ENCODE measurements around the gene RGS8. TPM values are rescaled to one million over a fixed set of nuclear protein-coding genes. Genes with fewer than 3 reads are reported as not detected.

RGS8 gene
- total RNA-seq, 1 experiment from 2014 or later = 0.37 TPM

GRCh38 chr1:182688436-182689205 lies 4.2 kb upstream of the RGS8 start:
- Histone ChIP-seq H3K27ac (no peak overlapping the region), H3K9me3 (replicated peaks) (0 out of 2 replicates have a peak, but pooled peaks cover 4% of the 10 kb centered on the region), H3K4me3 (no peak overlapping the region), H3K36me3 (no peaks in the 10 kb centered on the region), H3K4me1 (replicated peaks) (no peaks in the 10 kb centered on the region), H3K27me3 (replicated peaks) (no peaks in the 10 kb centered on the region)
- DNase-seq (ENCODE audit: low read depth in 1 of 2, low spot score in 2 of 2) = no peak

GRCh38 chr1:182687361-182687760 lies 3.0 kb upstream of the RGS8 start:
- Histone ChIP-seq H3K4me1 (replicated peaks) (no peaks in the 10 kb centered on the region), H3K27me3 (replicated peaks) (no peaks in the 10 kb centered on the region), H3K9me3 (replicated peaks) (0 out of 2 replicates have a peak, but pooled peaks cover 4% of the 10 kb centered on the region), H3K27ac (no peak overlapping the region), H3K4me3 (no peak overlapping the region), H3K36me3 (no peaks in the 10 kb centered on the region)
- DNase-seq (ENCODE audit: low read depth in 1 of 2, low spot score in 2 of 2) = no peak

GRCh38 chr1:182686446-182686845 lies 2.1 kb upstream of the RGS8 start:
- Histone ChIP-seq H3K9me3 (replicated peaks) (0 out of 2 replicates have a peak, but pooled peaks cover 4% of the 10 kb centered on the region), H3K27ac (no peak overlapping the region), H3K4me1 (replicated peaks) (no peaks in the 10 kb centered on the region), H3K4me3 (no peak overlapping the region), H3K27me3 (replicated peaks) (no peaks in the 10 kb centered on the region), H3K36me3 (no peaks in the 10 kb centered on the region)
- DNase-seq (ENCODE audit: low read depth in 1 of 2, low spot score in 2 of 2) = no peak

- Histone ChIP-seq H3K4me3 (no peak overlapping the region), H3K4me1 (replicated peaks) (peaks cover 11% of the 10 kb centered on the region)
Observed at GRCh38 chr1:182685215-182685614, 828 bp upstream of the RGS8 start.

GRCh38 chr1:182682898-182683501 lies 1.4 kb downstream of the RGS8 start:
- Histone ChIP-seq H3K9me3 (replicated peaks) (no peaks in the 10 kb centered on the region), H3K27me3 (replicated peaks) (no peaks in the 10 kb centered on the region), H3K27ac (no peak overlapping the region), H3K36me3 (no peaks in the 10 kb centered on the region), H3K4me1 (replicated peaks) (peaks cover 12% of the 10 kb centered on the region), H3K4me3 (no peak overlapping the region)
- DNase-seq (ENCODE audit: low read depth in 1 of 2, low spot score in 2 of 2) = no peak

More at GRCh38 chr1:182685215-182685614, 828 bp upstream of the RGS8 start:
- Histone ChIP-seq H3K27ac (no peak overlapping the region), H3K9me3 (replicated peaks) (no peaks in the 10 kb centered on the region), H3K27me3 (replicated peaks) (no peaks in the 10 kb centered on the region), H3K36me3 (no peaks in the 10 kb centered on the region)
- no peak for DNase-seq (ENCODE audit: low read depth in 1 of 2, low spot score in 2 of 2)

GRCh38 chr1:182682406-182682805 lies 2.0 kb downstream of the RGS8 start:
- no peak for DNase-seq (ENCODE audit: low read depth in 1 of 2, low spot score in 2 of 2)
- Histone ChIP-seq H3K36me3 (no peaks in the 10 kb centered on the region), H3K27me3 (replicated peaks) (no peaks in the 10 kb centered on the region), H3K9me3 (replicated peaks) (no peaks in the 10 kb centered on the region), H3K4me3 (no peak overlapping the region), H3K27ac (no peak overlapping the region), H3K4me1 (replicated peaks) (peaks cover 12% of the 10 kb centered on the region)

- DNase-seq (ENCODE audit: low read depth in 1 of 2, low spot score in 2 of 2) = no peak
- H3K4me3 ChIP-seq = no peak overlapping the region
- H3K9me3 ChIP-seq (replicated peaks) = no peaks in the 10 kb centered on the region
- no peaks in the 10 kb centered on the region for H3K27me3 ChIP-seq (replicated peaks)
- peaks cover 12% of the 10 kb centered on the region for H3K4me1 ChIP-seq (replicated peaks)
- H3K27ac ChIP-seq = no peak overlapping the region
- no peaks in the 10 kb centered on the region for H3K36me3 ChIP-seq
Observed at GRCh38 chr1:182681568-182681912, 2.8 kb downstream of the RGS8 start.

GRCh38 chr1:182680901-182681567 lies 3.4 kb downstream of the RGS8 start:
- H3K4me1 ChIP-seq (replicated peaks) = peaks cover 12% of the 10 kb centered on the region
- H3K9me3 ChIP-seq (replicated peaks) = no peaks in the 10 kb centered on the region
- no peak overlapping the region for H3K4me3 ChIP-seq
- H3K36me3 ChIP-seq = no peaks in the 10 kb centered on the region
- no peaks in the 10 kb centered on the region for H3K27me3 ChIP-seq (replicated peaks)
- no peak overlapping the region for H3K27ac ChIP-seq
- DNase-seq (ENCODE audit: low read depth in 1 of 2, low spot score in 2 of 2) = peak in 1 of 2 experiments; percentile 33

GRCh38 chr1:182680408-182680807 lies 4.0 kb downstream of the RGS8 start:
- no peak for DNase-seq (ENCODE audit: low read depth in 1 of 2, low spot score in 2 of 2)
- H3K27ac ChIP-seq = no peak overlapping the region
- H3K9me3 ChIP-seq (replicated peaks) = no peaks in the 10 kb centered on the region
- no peak overlapping the region for H3K4me3 ChIP-seq
- H3K36me3 ChIP-seq = no peaks in the 10 kb centered on the region
- H3K27me3 ChIP-seq (replicated peaks) = no peaks in the 10 kb centered on the region
- H3K4me1 ChIP-seq (replicated peaks) = peaks cover 12% of the 10 kb centered on the region

- no peak for DNase-seq (ENCODE audit: low read depth in 1 of 2, low spot score in 2 of 2)
- Histone ChIP-seq H3K27ac (no peak overlapping the region), H3K36me3 (no peaks in the 10 kb centered on the region), H3K9me3 (replicated peaks) (no peaks in the 10 kb centered on the region), H3K4me1 (replicated peaks) (peaks cover 17% of the 10 kb centered on the region), H3K27me3 (replicated peaks) (no peaks in the 10 kb centered on the region), H3K4me3 (no peak overlapping the region)
Observed at GRCh38 chr1:182679684-182680083, 4.7 kb downstream of the RGS8 start.

GRCh38 chr1:182677397-182678098 lies 6.8 kb downstream of the RGS8 start:
- Histone ChIP-seq H3K4me3 (no peak overlapping the region), H3K4me1 (replicated peaks) (peaks cover 25% of the 10 kb centered on the region), H3K27ac (no peak overlapping the region), H3K36me3 (no peaks in the 10 kb centered on the region), H3K27me3 (replicated peaks) (no peaks in the 10 kb centered on the region), H3K9me3 (replicated peaks) (no peaks in the 10 kb centered on the region)
- DNase-seq (ENCODE audit: low read depth in 1 of 2, low spot score in 2 of 2) = no peak

- DNase-seq (ENCODE audit: low read depth in 1 of 2, low spot score in 2 of 2) = no peak
- Histone ChIP-seq H3K9me3 (replicated peaks) (no peaks in the 10 kb centered on the region), H3K27ac (no peak overlapping the region), H3K4me3 (no peak overlapping the region), H3K27me3 (replicated peaks) (no peaks in the 10 kb centered on the region), H3K4me1 (replicated peaks) (peaks cover 24% of the 10 kb centered on the region), H3K36me3 (no peaks in the 10 kb centered on the region)
Observed at GRCh38 chr1:182676274-182676673, 8.1 kb downstream of the RGS8 start.

GRCh38 chr1:182674346-182675246 lies 9.8 kb downstream of the RGS8 start:
- H3K4me3 ChIP-seq = no peak overlapping the region
- peak; percentile 53 to 56 for DNase-seq (ENCODE audit: low read depth in 1 of 2, low spot score in 2 of 2)
- peaks cover 13% of the 10 kb centered on the region for H3K4me1 ChIP-seq (replicated peaks)
- no peaks in the 10 kb centered on the region for H3K27me3 ChIP-seq (replicated peaks)
- H3K36me3 ChIP-seq = no peaks in the 10 kb centered on the region
- H3K9me3 ChIP-seq (replicated peaks) = no peaks in the 10 kb centered on the region
- H3K27ac ChIP-seq = no peak overlapping the region

All from SJSA1 (cell line).